ENCODE measurements around the gene LRRFIP1.
A peak's percentile ranks its signal among the peaks of the same experiment; 100 is the strongest.

LRRFIP1 gene

GRCh38 chr2:237815637-237816036, 188.2 kb downstream of the LRRFIP1 start:
- H3K4me1 ChIP-seq (ENCODE audit: low read length), result peaks cover 32% of the 10 kb centered on the region
- no peaks in the 10 kb centered on the region for H3K9me3 ChIP-seq (ENCODE audit: insufficient read depth, low read length)
- TF ChIP-seq EZH2phosphoT487 (IDR thresholded peaks at IDR 0.05; ENCODE audit: low read depth), result no peak
- TF ChIP-seq, protein P1, sequence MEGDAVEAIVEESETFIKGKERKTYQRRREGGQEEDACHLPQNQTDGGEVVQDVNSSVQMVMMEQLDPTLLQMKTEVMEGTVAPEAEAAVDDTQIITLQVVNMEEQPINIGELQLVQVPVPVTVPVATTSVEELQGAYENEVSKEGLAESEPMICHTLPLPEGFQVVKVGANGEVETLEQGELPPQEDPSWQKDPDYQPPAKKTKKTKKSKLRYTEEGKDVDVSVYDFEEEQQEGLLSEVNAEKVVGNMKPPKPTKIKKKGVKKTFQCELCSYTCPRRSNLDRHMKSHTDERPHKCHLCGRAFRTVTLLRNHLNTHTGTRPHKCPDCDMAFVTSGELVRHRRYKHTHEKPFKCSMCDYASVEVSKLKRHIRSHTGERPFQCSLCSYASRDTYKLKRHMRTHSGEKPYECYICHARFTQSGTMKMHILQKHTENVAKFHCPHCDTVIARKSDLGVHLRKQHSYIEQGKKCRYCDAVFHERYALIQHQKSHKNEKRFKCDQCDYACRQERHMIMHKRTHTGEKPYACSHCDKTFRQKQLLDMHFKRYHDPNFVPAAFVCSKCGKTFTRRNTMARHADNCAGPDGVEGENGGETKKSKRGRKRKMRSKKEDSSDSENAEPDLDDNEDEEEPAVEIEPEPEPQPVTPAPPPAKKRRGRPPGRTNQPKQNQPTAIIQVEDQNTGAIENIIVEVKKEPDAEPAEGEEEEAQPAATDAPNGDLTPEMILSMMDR (IDR thresholded peaks at IDR 0.05; ENCODE audit: low read depth, low read length), result no peak
- peak overlapping the region; percentile 86 for H2AFZ ChIP-seq (ENCODE audit: low read depth, low read length)
- no peaks in the 10 kb centered on the region for H3K36me3 ChIP-seq (replicated peaks; ENCODE audit: low read depth, low read length)
- peak overlapping the region; percentile 47 for H3K4me3 ChIP-seq (ENCODE audit: low read length)
- H3K27me3 ChIP-seq (ENCODE audit: low read depth, low read length), result no peaks in the 10 kb centered on the region
- no peak overlapping the region for H3K9ac ChIP-seq (ENCODE audit: low read length)
- H3K27ac ChIP-seq (ENCODE audit: low read length), result peak overlapping the region; percentile 61
- peak overlapping the region; percentile 73 for H3K4me2 ChIP-seq (ENCODE audit: low read length)
- H4K20me1 ChIP-seq (ENCODE audit: insufficient read depth, low read length), result no peaks in the 10 kb centered on the region
- no peaks in the 10 kb centered on the region for H3K79me2 ChIP-seq (ENCODE audit: low read length)

DNA sequence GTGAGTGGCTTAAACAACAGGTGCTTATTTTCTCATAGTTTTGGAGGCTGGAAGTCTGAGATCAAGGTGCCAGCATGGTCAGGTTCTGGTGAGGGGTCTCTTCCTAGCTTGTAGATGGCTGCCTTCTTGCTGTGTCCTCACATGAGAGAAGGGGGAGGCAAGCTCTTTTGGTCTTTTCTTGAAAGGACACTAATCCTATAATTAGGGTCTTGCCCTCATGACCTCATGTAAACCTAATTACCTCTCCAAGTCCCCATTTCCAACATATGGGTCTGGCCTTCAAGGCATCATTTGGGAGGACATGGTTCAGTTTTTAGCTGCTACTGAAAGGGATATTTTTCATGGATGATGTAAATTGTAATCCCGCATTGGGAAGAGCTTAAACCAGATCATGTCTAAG, 189.1 kb downstream of the LRRFIP1 start:
- no peaks in the 10 kb centered on the region for H3K27me3 ChIP-seq (ENCODE audit: low read depth, low read length)
- no peak overlapping the region for H3K4me3 ChIP-seq (ENCODE audit: low read length)
- H3K79me2 ChIP-seq (ENCODE audit: low read length), result no peaks in the 10 kb centered on the region
- H3K27ac ChIP-seq (ENCODE audit: low read length), result no peak overlapping the region; the same call in 1 of the 2 replicates
- H4K20me1 ChIP-seq (ENCODE audit: insufficient read depth, low read length), result no peaks in the 10 kb centered on the region
- H3K4me1 ChIP-seq (ENCODE audit: low read length), result peaks cover 32% of the 10 kb centered on the region
- H2AFZ ChIP-seq (ENCODE audit: low read depth, low read length), result no peak overlapping the region
- H3K9me3 ChIP-seq (ENCODE audit: insufficient read depth, low read length), result no peaks in the 10 kb centered on the region
- H3K4me2 ChIP-seq (ENCODE audit: low read length), result peak overlapping the region; percentile 24; the same call in 1 of the 2 replicates
- H3K9ac ChIP-seq (ENCODE audit: low read length), result no peak overlapping the region
- no peaks in the 10 kb centered on the region for H3K36me3 ChIP-seq (replicated peaks; ENCODE audit: low read depth, low read length)
- no peak for TF ChIP-seq EZH2phosphoT487 (IDR thresholded peaks at IDR 0.05; ENCODE audit: low read depth)
- TF ChIP-seq, protein P1 (IDR thresholded peaks at IDR 0.05; ENCODE audit: low read depth, low read length), result no peak

- no peak overlapping the region for H3K9ac ChIP-seq (ENCODE audit: low read length)
- no peak overlapping the region for H3K27ac ChIP-seq (ENCODE audit: low read length)
- no peak overlapping the region for H3K4me3 ChIP-seq (ENCODE audit: low read length)
- H3K27me3 ChIP-seq (ENCODE audit: low read depth, low read length), result no peaks in the 10 kb centered on the region
- TF ChIP-seq, protein P1 (IDR thresholded peaks at IDR 0.05; ENCODE audit: low read depth, low read length), result no peak
- TF ChIP-seq EZH2phosphoT487 (IDR thresholded peaks at IDR 0.05; ENCODE audit: low read depth), result no peak
- no peaks in the 10 kb centered on the region for H4K20me1 ChIP-seq (ENCODE audit: insufficient read depth, low read length)
- peaks cover 32% of the 10 kb centered on the region for H3K4me1 ChIP-seq (ENCODE audit: low read length)
- H3K4me2 ChIP-seq (ENCODE audit: low read length), result no peak overlapping the region
- no peaks in the 10 kb centered on the region for H3K36me3 ChIP-seq (replicated peaks; ENCODE audit: low read depth, low read length)
- no peak overlapping the region for H2AFZ ChIP-seq (ENCODE audit: low read depth, low read length)
- H3K9me3 ChIP-seq (ENCODE audit: insufficient read depth, low read length), result no peaks in the 10 kb centered on the region
- H3K79me2 ChIP-seq (ENCODE audit: low read length), result no peaks in the 10 kb centered on the region
Measured at GRCh38 chr2:237818066-237818473, 190.7 kb downstream of the LRRFIP1 start.

- Histone ChIP-seq H3K27ac (ENCODE audit: low read length) (no peak overlapping the region), H3K79me2 (ENCODE audit: low read length) (no peaks in the 10 kb centered on the region), H3K4me1 (ENCODE audit: low read length) (peaks cover 35% of the 10 kb centered on the region), H2AFZ (ENCODE audit: low read depth, low read length) (no peak overlapping the region), H3K27me3 (ENCODE audit: low read depth, low read length) (no peaks in the 10 kb centered on the region), H3K36me3 (replicated peaks; ENCODE audit: low read depth, low read length) (no peaks in the 10 kb centered on the region), H3K9ac (ENCODE audit: low read length) (no peak overlapping the region), H4K20me1 (ENCODE audit: insufficient read depth, low read length) (no peaks in the 10 kb centered on the region), H3K4me2 (ENCODE audit: low read length) (peak overlapping the region; percentile 11; the same call in 1 of the 2 replicates), H3K9me3 (ENCODE audit: insufficient read depth, low read length) (no peaks in the 10 kb centered on the region), H3K4me3 (ENCODE audit: low read length) (no peak overlapping the region)
- TF ChIP-seq EZH2phosphoT487 (IDR thresholded peaks at IDR 0.05; ENCODE audit: low read depth), result no peak
- TF ChIP-seq, protein P1 (IDR thresholded peaks at IDR 0.05; ENCODE audit: low read depth, low read length), result no peak
Measured at GRCh38 chr2:237819231-237819630, 191.8 kb downstream of the LRRFIP1 start.
